HepG2 (cell line): Measurements from ENCODE around the gene REM2. TPM values are rescaled to one million over a fixed set of nuclear protein-coding genes. Genes with fewer than 3 reads are reported as not detected.

ENCODE experiments used
- ARID4A ChIP-seq: sonication (generic); formaldehyde crosslinking; IDR thresholded peaks from 2 replicates; pipeline ENCODE4 v1.5.0; 2020; ENCODE audit warnings: mild to moderate bottlenecking, missing genetic modification reagents, borderline replicate concordance
- CBX5 ChIP-seq: sonication (generic); formaldehyde crosslinking; IDR thresholded peaks from 2 replicates; pipeline ENCODE4 v1.4.0; 2020; ENCODE audit warnings: missing genetic modification reagents, borderline replicate concordance
- CCDC6 ChIP-seq: sonication (generic); formaldehyde crosslinking; IDR thresholded peaks from 2 replicates; pipeline ENCODE4 v1.8.1; 2022; ENCODE audit warnings: mild to moderate bottlenecking, missing genetic modification reagents, moderate library complexity
- CREB3 ChIP-seq: sonication (generic); formaldehyde crosslinking; IDR thresholded peaks from 2 replicates; pipeline ENCODE4 v1.5.0; 2020; ENCODE audit warnings: missing genetic modification reagents
- CREM ChIP-seq, 2 experiments: sonication (generic) in 1 of 2; formaldehyde crosslinking in 1 of 2; IDR thresholded peaks; 2 replicates each; pipeline versions ENCODE4 v1.4.0 to v1.6.1; 2016 to 2020; ENCODE audit warnings: antibody characterized with exemption in 1 of 2, mild to moderate bottlenecking in 1 of 2, missing genetic modification reagents in 1 of 2
- DPF2 ChIP-seq: sonication (generic); formaldehyde crosslinking; IDR thresholded peaks from 2 replicates; pipeline ENCODE4 v1.4.0; 2020; ENCODE audit warnings: mild to moderate bottlenecking, low read depth, missing genetic modification reagents, borderline replicate concordance
- ETS1 ChIP-seq: sonication (generic); formaldehyde crosslinking; IDR thresholded peaks from 2 replicates; pipeline ENCODE4 v1.4.0; 2020; ENCODE audit warnings: missing genetic modification reagents
- HIVEP1 ChIP-seq: sonication (generic); formaldehyde crosslinking; IDR thresholded peaks from 2 replicates; pipeline ENCODE4 v1.4.0; 2020; ENCODE audit warnings: mild to moderate bottlenecking, missing genetic modification reagents
- HOXA5 ChIP-seq: sonication (generic); formaldehyde crosslinking; IDR thresholded peaks from 2 replicates; pipeline ENCODE4 v1.4.0; 2020; ENCODE audit warnings: missing genetic modification reagents
- NCOR1 ChIP-seq: fragments of 200-600 bp; sonication (generic); IDR thresholded peaks from 2 replicates; pipeline ENCODE4 v1.7.0; 2017; ENCODE audit warnings: antibody characterized with exemption, low read length, borderline replicate concordance
- SRY ChIP-seq: sonication (generic); formaldehyde crosslinking; IDR thresholded peaks from 2 replicates; pipeline ENCODE4 v1.8.0; 2022; ENCODE audit warnings: mild to moderate bottlenecking, missing genetic modification reagents
- SSRP1 ChIP-seq: IDR thresholded peaks from 2 replicates; pipeline ENCODE4 v1.6.1; 2016; ENCODE audit warnings: control low read depth
- TBX2 ChIP-seq: sonication (generic); formaldehyde crosslinking; IDR thresholded peaks from 2 replicates; pipeline ENCODE4 v1.5.0; 2020; ENCODE audit warnings: missing genetic modification reagents, mild to moderate bottlenecking, borderline replicate concordance
- TCF12 ChIP-seq, 2 experiments: fragments of 450-650 bp in 1 of 2; sonication (generic) in 1 of 2; formaldehyde crosslinking in 1 of 2; IDR thresholded peaks; 2 replicates each; pipeline versions ENCODE4 v1.6.1 to v1.8.0; 2017 to 2022; ENCODE audit warnings: antibody characterized with exemption in 1 of 2, mild to moderate bottlenecking in 1 of 2, missing genetic modification reagents in 1 of 2, moderate library complexity in 1 of 2
- ZBTB21 ChIP-seq: sonication (generic); formaldehyde crosslinking; IDR thresholded peaks from 2 replicates; pipeline ENCODE4 v1.4.0; 2020; ENCODE audit warnings: missing genetic modification reagents
- ZFP82 ChIP-seq: sonication (generic); formaldehyde crosslinking; IDR thresholded peaks from 2 replicates; pipeline ENCODE4 v1.5.1; 2020; ENCODE audit warnings: mild to moderate bottlenecking, missing genetic modification reagents, borderline replicate concordance
- ZKSCAN8 ChIP-seq: IDR thresholded peaks from 2 replicates; pipeline ENCODE4 v1.6.1; 2016; ENCODE audit warnings: borderline replicate concordance, missing genetic modification reagents, missing compliant biosample characterization
- ZNF235 ChIP-seq: sonication (generic); formaldehyde crosslinking; IDR thresholded peaks from 2 replicates; pipeline ENCODE4 v1.8.1; 2023; ENCODE audit warnings: mild to moderate bottlenecking, missing genetic modification reagents, borderline replicate concordance
- ZNF350 ChIP-seq: sonication (generic); formaldehyde crosslinking; IDR thresholded peaks from 2 replicates; pipeline ENCODE4 v1.4.0; 2020; ENCODE audit warnings: mild to moderate bottlenecking, low read depth, missing genetic modification reagents, borderline replicate concordance
- ZNF441 ChIP-seq: sonication (generic); formaldehyde crosslinking; IDR thresholded peaks from 2 replicates; pipeline ENCODE4 v1.7.0; 2021; ENCODE audit warnings: missing genetic modification reagents, borderline replicate concordance
- polyA plus RNA-seq, 8 experiments: library from polyadenylated mRNA; depleted of rRNA in 3 of 8; stranded (reverse) in 7 of 8; unstranded in 1 of 8; fragments of >200 nt; fragmentation: Illumina TruSeq in 4 of 8; extraction: Trizol in 4 of 8; gene quantifications; 2 replicates each; pipeline versions ENCODE4 v1.2.1 to v1.2.3, GENCODE V29; 2011 to 2016; ENCODE audit warnings: low read depth in 4 of 8, missing spikeins in 1 of 8, mixed read lengths in 1 of 8; ENCODE audit not compliant: insufficient read depth in 1 of 8
- total RNA-seq, 5 experiments: library from RNA; depleted of rRNA; stranded (reverse); fragments of >200 nt; fragmentation: Illumina TruSeq; extraction: Trizol; gene quantifications; 2 replicates each; pipeline ENCODE4 v1.2.3, GENCODE V29; 2016; ENCODE audit warnings: low read depth in 1 of 5

REM2 gene
- total and polyA plus RNA-seq, 2 of the 13 experiments (the other 11 are each of a cell fraction or from before 2014, with no cell fraction given) = 0.20 TPM; not detected in 1

- TF ChIP-seq TCF12 (IDR thresholded peaks at IDR 0.05) (no peak; the same call in 1 of the 2 replicates), TCF12 (CRISPR knock-in tag; IDR thresholded peaks at IDR 0.05) (0 out of 2 replicates have a peak, but pooled peaks have one; percentile 76), CCDC6 (peak; percentile 95; the same call in 1 of the 2 replicates), ZNF350 (CRISPR knock-in tag) (peak; percentile 98), SSRP1 (peak; percentile 99), TBX2 (CRISPR knock-in tag) (peak; percentile 97), CREM (IDR thresholded peaks at IDR 0.05) (peak; percentile 92), CREM (CRISPR knock-in tag; IDR thresholded peaks at IDR 0.05) (no peak; the same call in 1 of the 2 replicates), HIVEP1 (CRISPR knock-in tag) (peak; percentile 98), SRY (CRISPR knock-in tag) (peak; percentile 99), CREB3 (peak; percentile 96; the same call in 1 of the 2 replicates), ZKSCAN8 (CRISPR knock-in tag) (peak; percentile 98), ZNF441 (peak; percentile 87; the same call in 1 of the 2 replicates), DPF2 (CRISPR knock-in tag) (no peak; the same call in 1 of the 2 replicates), NCOR1 (peak; percentile 77; the same call in 1 of the 2 replicates), ZFP82 (CRISPR knock-in tag) (no peak; the same call in 1 of the 2 replicates), ARID4A (CRISPR knock-in tag) (peak; percentile 98), ZBTB21 (CRISPR knock-in tag) (peak; percentile 70; the same call in 1 of the 2 replicates), ETS1 (peak; percentile 90), ZNF235 (CRISPR knock-in tag) (peak; percentile 80; the same call in 1 of the 2 replicates), CBX5 (CRISPR knock-in tag) (peak; percentile 96), HOXA5 (CRISPR knock-in tag) (peak; percentile 99)
These were observed 46.3 kb downstream of the REM2 start, which contains the start of gene PRMT5 (continued) for GRCh38 chr14:22929104-22929960.
